LNCAP (cell line): ENCODE measurements around the gene HABP4.

ENCODE experiments used
- CTCF ChIP-seq: fragments of 450-650 bp; IDR thresholded peaks from 2 replicates; pipeline ENCODE4 v1.5.1; 2017; ENCODE audit warnings: mild to moderate bottlenecking

HABP4 gene

GRCh38 chr9:96512240-96512639 is 62.3 kb downstream of the HABP4 start:
- TF ChIP-seq CTCF: no peak

GRCh38 chr9:96513622-96514021 is 63.7 kb downstream of the HABP4 start:
- no peak for TF ChIP-seq CTCF

GRCh38 chr9:96514108-96514799 is 64.3 kb downstream of the HABP4 start:
- TF ChIP-seq CTCF: no peak

- no peak for TF ChIP-seq CTCF
Measured at GRCh38 chr9:96514800-96515158, 64.8 kb downstream of the HABP4 start.

- no peak for TF ChIP-seq CTCF
Measured at GRCh38 chr9:96515621-96516470, 65.9 kb downstream of the HABP4 start.

GRCh38 chr9:96519095-96519494 is 69.1 kb downstream of the HABP4 start:
- TF ChIP-seq CTCF: no peak

GRCh38 chr9:96519787-96520186 is 69.8 kb downstream of the HABP4 start:
- no peak for TF ChIP-seq CTCF
